ENCODE results near the gene CCDC47. TPM values are rescaled to one million over a fixed set of nuclear protein-coding genes. Genes with fewer than 3 reads are reported as not detected.
"Not testable (repeated sequence)": the region's sequence is repeated elsewhere in the genome, so short reads cannot be mapped to it uniquely, and the experiment has no call there.

The CCDC47 gene
- total RNA-seq, 6 experiments from 2014 or later, result 45.7 to 69.9 (median 63.6) TPM

- H3K27me3 ChIP-seq, result no peaks in the 10 kb centered on the region
- WGBS (ENCODE audit: insufficient coverage, low coverage, low lambda C conversion rate, missing lambda C conversion rate), result 38% methylated on average over 12 of the region's 12 CpGs
- DNase-seq (no peak), ATAC-seq (no peak)
- H3K27ac ChIP-seq, result peak overlapping the region; percentile 33 to 91 (median 70)
- TF ChIP-seq POLR2A (IDR thresholded peaks at IDR 0.05), result no peak
- TF ChIP-seq CTCF (IDR thresholded peaks at IDR 0.05), result no peak
- no peaks in the 10 kb centered on the region for H3K9me3 ChIP-seq
- peaks cover 0 to 8% (median 3%) of the 10 kb centered on the region in 4 donors for H3K4me1 ChIP-seq
- peaks cover 0 to 3% (median 2%) of the 10 kb centered on the region in 4 donors for H3K36me3 ChIP-seq
- intact Hi-C loops (cut with DNase I), result no loop called here
- H3K4me3 ChIP-seq, result peak overlapping the region; percentile 74 to 97 (median 80)
These were observed 32.8 kb downstream of the CCDC47 start for GRCh38 chr17:63740464-63741142.

- ATAC-seq, result no peak
- Histone ChIP-seq H3K27me3 (no peaks in the 10 kb centered on the region), H3K9me3 (no peaks in the 10 kb centered on the region), H3K27ac (no peak overlapping the region), H3K36me3 (no peaks in the 10 kb centered on the region), H3K4me1 (peaks cover 0 to 6% (median 3%) of the 10 kb centered on the region in 4 donors), H3K4me3 (no peak overlapping the region)
- intact Hi-C loops (cut with DNase I), result no loop called here
- no peak for TF ChIP-seq POLR2A (IDR thresholded peaks at IDR 0.05)
- TF ChIP-seq CTCF (IDR thresholded peaks at IDR 0.05), result no peak
- WGBS (ENCODE audit: insufficient coverage, low coverage, low lambda C conversion rate, missing lambda C conversion rate), result 94% methylated on average over 8 of the region's 8 CpGs
- no peak for DNase-seq
These were observed 37.7 kb downstream of the CCDC47 start for GRCh38 chr17:63735691-63736090.

GRCh38 chr17:63722403-63722802 lies 51.0 kb downstream of the CCDC47 start:
- peaks cover 0 to 11% (median 2%) of the 10 kb centered on the region in 4 donors for H3K36me3 ChIP-seq
- WGBS (ENCODE audit: insufficient coverage, low coverage, low lambda C conversion rate, missing lambda C conversion rate), result 62% methylated on average over 2 of the region's 2 CpGs
- no peaks in the 10 kb centered on the region for H3K9me3 ChIP-seq
- no peaks in the 10 kb centered on the region for H3K27me3 ChIP-seq
- H3K4me1 ChIP-seq, result no peaks in the 10 kb centered on the region
- intact Hi-C loops (cut with DNase I), result no loop called here
- TF ChIP-seq CTCF (IDR thresholded peaks at IDR 0.05), result no peak
- TF ChIP-seq POLR2A (IDR thresholded peaks at IDR 0.05), result no peak
- DNase-seq (no peak), ATAC-seq (no peak)
- no peak overlapping the region for H3K4me3 ChIP-seq
- H3K27ac ChIP-seq, result no peak overlapping the region

GRCh38 chr17:63720194-63720593 lies 53.2 kb downstream of the CCDC47 start:
- H3K4me3 ChIP-seq; ATAC-seq; intact Hi-C loops (cut with DNase I); H3K9me3 ChIP-seq; H3K27me3 ChIP-seq; H3K27ac ChIP-seq; H3K4me1 ChIP-seq; H3K36me3 ChIP-seq: not testable (repeated sequence)
- 94% methylated on average over 2 of the region's 5 CpGs for WGBS (ENCODE audit: insufficient coverage, low coverage, low lambda C conversion rate, missing lambda C conversion rate)
- peak in 1 of 3 donors; percentile 3 for DNase-seq

- no peak overlapping the region for H3K4me3 ChIP-seq
- intact Hi-C loops (cut with DNase I), result no loop called here
- H3K9me3 ChIP-seq, result no peaks in the 10 kb centered on the region
- H3K36me3 ChIP-seq, result no peaks in the 10 kb centered on the region
- peak in 1 of 3 donors; percentile 8 for DNase-seq
- H3K27me3 ChIP-seq, result no peaks in the 10 kb centered on the region
- no peak for TF ChIP-seq CTCF (IDR thresholded peaks at IDR 0.05)
- no peak for TF ChIP-seq POLR2A (IDR thresholded peaks at IDR 0.05)
- H3K27ac ChIP-seq, result no peak overlapping the region
- WGBS (ENCODE audit: insufficient coverage, low coverage, low lambda C conversion rate, missing lambda C conversion rate), result 89% methylated on average over 5 of the region's 5 CpGs
- no peak for ATAC-seq
- H3K4me1 ChIP-seq, result no peaks in the 10 kb centered on the region
These were observed 54.4 kb downstream of the CCDC47 start for GRCh38 chr17:63718988-63719387.

Measured in right lobe of liver (tissue), 6 donors.